ENCODE data around the gene CFAP54.

Gene CFAP54

DNA sequence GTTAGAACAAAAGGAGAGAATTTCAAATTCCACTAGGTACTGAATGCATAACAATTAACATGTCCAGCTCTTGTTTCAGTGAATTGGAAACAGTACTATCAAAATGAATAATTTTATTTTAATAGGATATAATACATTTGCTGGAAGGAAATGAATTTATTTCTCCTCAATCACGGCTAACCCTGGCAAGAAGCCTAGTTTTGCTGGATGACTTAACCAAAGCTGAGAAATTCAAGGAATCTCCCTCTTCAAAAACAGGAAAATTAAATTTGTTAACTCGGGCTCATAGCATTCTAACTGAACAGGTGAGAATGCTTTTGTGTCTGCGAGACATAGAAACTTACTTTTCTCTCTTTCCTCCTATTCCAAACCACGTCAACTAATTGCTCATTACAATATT, 254.2 kb downstream of the CFAP54 start:
- TF ChIP-seq CTCF (conservative IDR thresholded peaks at IDR 0.05; ENCODE audit: control insufficient read depth, insufficient read depth, low read depth, low read length), result no peak
- H3K4me3 ChIP-seq (ENCODE audit: control insufficient read depth, low read depth, low read length), result no peak overlapping the region
- peak; percentile 40 for DNase-seq (ENCODE audit: low read depth)

DNA sequence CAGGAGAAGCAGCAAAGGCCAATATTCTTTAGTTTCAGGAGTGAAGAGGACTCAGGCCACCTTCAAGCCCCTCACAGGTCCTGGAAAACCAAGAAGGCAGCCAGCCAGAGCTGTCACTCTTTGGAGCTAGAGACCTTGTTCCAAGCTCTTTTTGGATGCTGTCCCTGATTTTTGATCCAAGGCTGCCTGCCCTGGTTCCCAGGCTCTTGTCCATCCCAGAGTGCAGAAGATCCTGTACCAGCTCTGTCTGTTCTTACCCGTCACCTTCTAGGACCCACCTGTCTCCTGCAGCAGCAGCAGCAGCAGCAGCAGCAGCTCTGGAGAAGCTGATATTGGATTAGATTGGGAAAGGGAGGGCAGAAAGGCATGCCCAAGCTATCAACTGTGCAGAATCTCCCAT, 260.6 kb downstream of the CFAP54 start:
- H3K4me3 ChIP-seq (ENCODE audit: control insufficient read depth, low read depth, low read length), result no peak overlapping the region
- DNase-seq (ENCODE audit: low read depth), result no peak
- no peak for TF ChIP-seq CTCF (conservative IDR thresholded peaks at IDR 0.05; ENCODE audit: control insufficient read depth, insufficient read depth, low read depth, low read length)

DNA sequence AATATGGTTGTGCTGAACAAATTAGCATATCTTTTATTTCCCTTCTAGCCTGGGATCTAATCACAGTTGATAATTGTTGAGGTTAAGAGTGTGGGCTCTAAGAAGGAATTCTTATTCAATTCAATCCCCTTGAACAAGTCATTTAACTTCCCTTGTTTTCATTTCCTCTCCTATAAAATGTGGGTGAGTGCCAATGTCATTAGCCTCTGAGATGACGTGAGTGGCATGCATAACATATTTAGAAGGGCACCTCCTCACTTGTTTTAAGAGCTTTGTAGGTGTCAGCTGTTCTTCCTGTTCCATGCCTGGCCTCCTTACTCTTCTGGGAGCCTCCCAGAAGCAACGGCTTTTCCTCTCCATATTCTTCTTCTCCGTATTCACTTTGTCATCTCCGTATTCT, 262.2 kb downstream of the CFAP54 start:
- no peak overlapping the region for H3K4me3 ChIP-seq (ENCODE audit: control insufficient read depth, low read depth, low read length)
- DNase-seq (ENCODE audit: low read depth), result no peak
- TF ChIP-seq CTCF (conservative IDR thresholded peaks at IDR 0.05; ENCODE audit: control insufficient read depth, insufficient read depth, low read depth, low read length), result no peak

GRCh38 chr12:96752211-96752610, 262.8 kb downstream of the CFAP54 start:
- no peak for DNase-seq (ENCODE audit: low read depth)
- no peak overlapping the region for H3K4me3 ChIP-seq (ENCODE audit: control insufficient read depth, low read depth, low read length)
- TF ChIP-seq CTCF (conservative IDR thresholded peaks at IDR 0.05; ENCODE audit: control insufficient read depth, insufficient read depth, low read depth, low read length), result no peak

DNA sequence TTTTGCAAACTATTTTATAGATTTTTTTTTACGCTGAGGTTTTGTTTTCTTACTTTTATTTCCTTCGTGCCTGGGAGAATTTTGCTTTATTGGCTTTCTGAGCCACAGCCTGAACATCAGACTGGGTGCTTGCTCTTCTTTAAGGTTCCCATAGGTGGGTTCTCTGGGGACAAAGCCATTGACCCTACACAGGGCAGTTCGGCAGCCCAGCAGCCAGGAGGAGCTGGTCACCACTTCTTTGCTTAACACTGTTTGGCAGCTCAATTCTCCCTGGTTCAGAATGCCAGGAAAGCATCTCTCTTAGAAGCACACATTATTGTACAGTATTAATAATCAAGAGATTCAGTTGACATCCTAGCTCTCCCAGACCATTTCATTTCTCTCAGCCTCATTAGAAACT, 276.9 kb downstream of the CFAP54 start:
- no peak for TF ChIP-seq CTCF (conservative IDR thresholded peaks at IDR 0.05; ENCODE audit: control insufficient read depth, insufficient read depth, low read depth, low read length)
- DNase-seq (ENCODE audit: low read depth), result no peak
- no peak overlapping the region for H3K4me3 ChIP-seq (ENCODE audit: control insufficient read depth, low read depth, low read length)

DNA sequence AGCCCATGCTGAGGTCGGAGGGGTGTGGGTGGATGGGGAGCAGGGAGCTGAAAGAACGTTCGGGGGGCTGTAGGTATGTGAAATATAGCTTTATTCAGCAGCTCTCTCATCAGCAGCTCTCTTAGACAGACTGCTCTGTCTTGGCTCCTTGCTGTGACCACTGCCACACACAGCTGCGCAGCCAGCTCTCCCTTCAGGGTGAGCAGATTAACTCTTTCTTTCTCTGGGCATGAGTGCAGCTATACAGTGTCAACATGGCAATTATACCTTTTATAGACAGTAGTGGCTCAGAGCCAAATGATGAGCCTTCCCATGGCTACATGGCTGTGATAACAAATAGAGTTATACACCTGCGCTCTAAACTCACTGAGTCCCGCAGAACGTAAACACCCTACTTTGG, 280.0 kb downstream of the CFAP54 start:
- no peak for TF ChIP-seq CTCF (conservative IDR thresholded peaks at IDR 0.05; ENCODE audit: control insufficient read depth, insufficient read depth, low read depth, low read length)
- no peak overlapping the region for H3K4me3 ChIP-seq (ENCODE audit: control insufficient read depth, low read depth, low read length)
- DNase-seq (ENCODE audit: low read depth), result no peak

All from fibroblast of mammary gland (primary cell).